Colonic mucosa (tissue), 4 donors: Measurements from ENCODE around the gene MRPS21. TPM values are rescaled to one million over a fixed set of nuclear protein-coding genes. Genes with fewer than 3 reads are reported as not detected.

Experiments
- DNase-seq: peaks from one replicate; pipeline ENCODE4 v3.0.0-alpha.2; 2020
- H3K27ac ChIP-seq: fragments of 200-600 bp; one replicate; pipeline ENCODE4 v1.8.0; 2021
- H3K27me3 ChIP-seq: fragments of 200-600 bp; one replicate; pipeline ENCODE4 v1.8.0; 2021
- H3K36me3 ChIP-seq: fragments of 200-600 bp; one replicate; pipeline ENCODE4 v1.8.0; 2021
- H3K4me1 ChIP-seq: fragments of 200-600 bp; one replicate; pipeline ENCODE4 v1.8.0; 2021; ENCODE audit warnings: mild to moderate bottlenecking
- H3K4me3 ChIP-seq: fragments of 200-600 bp; one replicate; pipeline ENCODE4 v1.8.0; 2021
- H3K9ac ChIP-seq, 2 donors: one replicate each; pipeline ENCODE4 v1.7.0; 2013; ENCODE audit warnings: control low read depth in 2 of 2, low read depth in 2 of 2, low read length in 2 of 2
- H3K9me3 ChIP-seq: fragments of 200-600 bp; one replicate; pipeline ENCODE4 v1.8.0; 2021
- intact Hi-C: fragments of 100-400 bp; cut with DNase I; formaldehyde crosslinking; loops from one replicate; pipeline ENCODE4 v1.14.1; 2022
- total RNA-seq, 2 donors: library from RNA; stranded (reverse); fragmentation: NEBNext Ultra II Directional in 1 of 2; extraction: Animal tissue kit (Norgen Biotek cat#: 25700) in 1 of 2; gene quantifications; one replicate each; pipeline ENCODE4 v1.2.1, GENCODE V29; 2021
- TF ChIP-seq, protein P1 (sequence below): fragments of 200-600 bp; IDR thresholded peaks from one replicate; pipeline ENCODE4 v1.8.0; 2022; ENCODE audit warnings: antibody characterized with exemption, mild to moderate bottlenecking
- donor health status: healthy.
- donor health status: DM: no; HTN: no; CAD: no.
- donor health status: DM: no; HTN: no; CAD: no.

The MRPS21 gene
- total RNA-seq, 2 donors from 2014 or later, result 42.7 to 68.6 TPM

DNA sequence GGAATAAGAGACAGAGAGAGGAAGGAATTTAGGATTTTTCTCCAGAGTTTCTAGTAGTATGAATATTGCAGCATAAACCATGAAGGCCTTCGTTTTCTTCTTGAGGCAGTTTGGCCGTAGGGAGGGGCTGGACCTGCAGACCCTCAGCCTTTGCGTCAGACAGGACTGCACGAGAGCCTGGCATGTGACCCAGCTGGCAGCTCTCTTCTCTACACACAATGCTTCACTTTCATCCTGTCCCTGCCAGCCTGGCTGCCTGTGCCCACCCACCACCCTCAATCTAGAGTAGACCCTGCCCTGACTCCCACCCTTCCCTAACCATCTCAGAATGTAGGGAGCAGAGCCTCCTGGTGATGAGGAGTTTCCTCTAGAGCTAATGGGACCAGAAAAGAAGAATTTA lies 34.4 kb upstream of the MRPS21 start:
- H3K9me3 ChIP-seq, result no peaks in the 10 kb centered on the region
- intact Hi-C loops, result no loop called here
- no peak for DNase-seq
- peaks cover 4% of the 10 kb centered on the region for H3K27me3 ChIP-seq
- no peak overlapping the region for H3K27ac ChIP-seq
- H3K36me3 ChIP-seq, result no peaks in the 10 kb centered on the region
- H3K9ac ChIP-seq, result peak overlapping the region in 1 of 2 donors; percentile 58
- peaks cover 7% of the 10 kb centered on the region for H3K4me1 ChIP-seq
- H3K4me3 ChIP-seq, result no peak overlapping the region
- TF ChIP-seq, protein P1, sequence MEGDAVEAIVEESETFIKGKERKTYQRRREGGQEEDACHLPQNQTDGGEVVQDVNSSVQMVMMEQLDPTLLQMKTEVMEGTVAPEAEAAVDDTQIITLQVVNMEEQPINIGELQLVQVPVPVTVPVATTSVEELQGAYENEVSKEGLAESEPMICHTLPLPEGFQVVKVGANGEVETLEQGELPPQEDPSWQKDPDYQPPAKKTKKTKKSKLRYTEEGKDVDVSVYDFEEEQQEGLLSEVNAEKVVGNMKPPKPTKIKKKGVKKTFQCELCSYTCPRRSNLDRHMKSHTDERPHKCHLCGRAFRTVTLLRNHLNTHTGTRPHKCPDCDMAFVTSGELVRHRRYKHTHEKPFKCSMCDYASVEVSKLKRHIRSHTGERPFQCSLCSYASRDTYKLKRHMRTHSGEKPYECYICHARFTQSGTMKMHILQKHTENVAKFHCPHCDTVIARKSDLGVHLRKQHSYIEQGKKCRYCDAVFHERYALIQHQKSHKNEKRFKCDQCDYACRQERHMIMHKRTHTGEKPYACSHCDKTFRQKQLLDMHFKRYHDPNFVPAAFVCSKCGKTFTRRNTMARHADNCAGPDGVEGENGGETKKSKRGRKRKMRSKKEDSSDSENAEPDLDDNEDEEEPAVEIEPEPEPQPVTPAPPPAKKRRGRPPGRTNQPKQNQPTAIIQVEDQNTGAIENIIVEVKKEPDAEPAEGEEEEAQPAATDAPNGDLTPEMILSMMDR, result no peak

- intact Hi-C loops, result no loop called here
Observed at GRCh38 chr1:150259758-150260669, 33.6 kb upstream of the MRPS21 start.

GRCh38 chr1:150261367-150261766 lies 32.3 kb upstream of the MRPS21 start:
- TF ChIP-seq, protein P1, result no peak
- DNase-seq, result no peak
- Histone ChIP-seq H3K9me3 (no peaks in the 10 kb centered on the region), H3K36me3 (peaks cover 7% of the 10 kb centered on the region), H3K27me3 (peaks cover 4% of the 10 kb centered on the region), H3K4me3 (no peak overlapping the region), H3K4me1 (peaks cover 4% of the 10 kb centered on the region), H3K9ac (no peak overlapping the region), H3K27ac (no peak overlapping the region)
- intact Hi-C loops, result no loop called here

More at GRCh38 chr1:150259758-150260669, 33.6 kb upstream of the MRPS21 start:
- peak overlapping the region; percentile 55 for H3K27ac ChIP-seq
- peaks cover 4% of the 10 kb centered on the region for H3K27me3 ChIP-seq
- no peak overlapping the region for H3K4me3 ChIP-seq
- DNase-seq, result peak; percentile 80
- no peaks in the 10 kb centered on the region for H3K36me3 ChIP-seq
- H3K4me1 ChIP-seq, result peaks cover 7% of the 10 kb centered on the region
- TF ChIP-seq, protein P1, result no peak
- no peaks in the 10 kb centered on the region for H3K9me3 ChIP-seq
- peak overlapping the region in 1 of 2 donors; percentile 62 for H3K9ac ChIP-seq

DNA sequence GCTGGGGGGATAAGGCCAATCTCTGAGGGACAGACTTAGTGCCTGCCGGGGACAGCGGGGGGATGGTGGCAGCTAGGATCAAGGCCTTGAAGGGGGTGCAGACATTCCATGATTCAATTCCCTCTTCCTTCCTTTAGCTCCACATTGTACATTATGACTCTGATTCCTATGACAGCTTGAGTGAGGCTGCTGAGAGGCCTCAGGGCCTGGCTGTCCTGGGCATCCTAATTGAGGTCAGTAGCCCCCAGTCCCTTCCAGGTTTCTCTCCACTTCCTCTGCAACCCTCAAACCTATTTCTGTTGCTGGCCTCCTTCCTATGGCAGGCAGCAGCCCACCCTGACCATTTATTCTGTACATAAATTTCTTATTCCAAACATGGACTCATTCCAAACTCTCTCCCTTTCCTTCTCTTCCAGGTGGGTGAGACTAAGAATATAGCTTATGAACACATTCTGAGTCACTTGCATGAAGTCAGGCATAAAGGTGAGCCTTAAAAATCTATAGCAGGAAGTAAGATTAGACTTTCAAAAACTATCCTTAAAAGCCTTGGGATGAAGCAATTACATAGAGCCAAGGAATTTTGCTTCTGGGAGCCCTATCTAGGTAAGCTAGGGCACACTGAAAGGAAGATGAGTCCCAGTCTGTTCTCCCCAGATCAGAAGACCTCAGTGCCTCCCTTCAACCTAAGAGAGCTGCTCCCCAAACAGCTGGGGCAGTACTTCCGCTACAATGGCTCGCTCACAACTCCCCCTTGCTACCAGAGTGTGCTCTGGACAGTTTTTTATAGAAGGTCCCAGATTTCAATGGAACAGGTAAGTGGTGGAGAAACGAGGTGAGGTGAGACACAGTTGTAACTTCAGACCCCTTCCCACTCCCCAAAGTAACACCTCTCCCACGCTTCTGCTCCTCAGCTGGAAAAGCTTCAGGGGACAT lies 31.0 kb upstream of the MRPS21 start:
- no peak for DNase-seq
- H3K27ac ChIP-seq, result no peak overlapping the region
- no peaks in the 10 kb centered on the region for H3K9me3 ChIP-seq
- H3K4me1 ChIP-seq, result peaks cover 6% of the 10 kb centered on the region
- H3K4me3 ChIP-seq, result no peak overlapping the region
- H3K36me3 ChIP-seq, result peaks cover 9% of the 10 kb centered on the region
- peak overlapping the region in 1 of 2 donors; percentile 30 for H3K9ac ChIP-seq
- peaks cover under 1% of the 10 kb centered on the region for H3K27me3 ChIP-seq
- intact Hi-C loops, result no loop called here
- TF ChIP-seq, protein P1, result no peak

DNA sequence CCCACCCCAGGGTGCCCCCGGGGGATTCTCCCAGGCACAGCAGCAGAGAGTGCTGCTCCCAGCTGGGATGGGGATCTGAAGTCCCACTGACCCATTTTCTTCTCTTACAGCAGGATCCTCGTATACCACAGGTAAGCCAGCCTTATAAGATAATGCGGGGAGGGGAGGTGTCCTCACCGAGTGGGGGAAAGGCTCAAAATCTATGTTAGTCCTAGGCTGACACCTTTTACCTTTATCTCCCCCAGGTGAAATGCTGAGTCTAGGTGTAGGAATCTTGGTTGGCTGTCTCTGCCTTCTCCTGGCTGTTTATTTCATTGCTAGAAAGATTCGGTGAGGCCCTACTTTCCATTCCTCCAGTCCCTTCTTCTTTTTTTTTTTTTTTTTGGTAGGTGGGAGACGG lies 30.1 kb upstream of the MRPS21 start:
- Histone ChIP-seq H3K4me3 (no peak overlapping the region), H3K9me3 (no peaks in the 10 kb centered on the region), H3K4me1 (peaks cover 7% of the 10 kb centered on the region), H3K27me3 (no peaks in the 10 kb centered on the region), H3K9ac (no peak overlapping the region), H3K36me3 (peaks cover 9% of the 10 kb centered on the region), H3K27ac (no peak overlapping the region)
- DNase-seq, result no peak
- TF ChIP-seq, protein P1, result no peak
- intact Hi-C loops, result no loop called here
